Uterus (tissue), 2 donors: ENCODE results near the gene MKS1.

ENCODE experiments used
- POLR2A ChIP-seq, 2 donors: fragments of 450-650 bp; IDR thresholded peaks; one replicate each; pipeline ENCODE4 v1.6.1; 2016; ENCODE audit warnings: antibody characterized with exemption in 2 of 2, mild to moderate bottlenecking in 1 of 2, moderate library complexity in 1 of 2
- TF ChIP-seq, protein P1 (sequence below), 4 experiments: fragments of 200-600 bp in 2 of 4; fragments of 450-650 bp in 2 of 4; sonication (generic) in 2 of 4; IDR thresholded peaks; one replicate each; pipeline ENCODE4 v1.5.1; 2016 to 2019; ENCODE audit warnings: antibody characterized with exemption in 4 of 4, mild to moderate bottlenecking in 2 of 4, moderate library complexity in 1 of 4

DNA sequence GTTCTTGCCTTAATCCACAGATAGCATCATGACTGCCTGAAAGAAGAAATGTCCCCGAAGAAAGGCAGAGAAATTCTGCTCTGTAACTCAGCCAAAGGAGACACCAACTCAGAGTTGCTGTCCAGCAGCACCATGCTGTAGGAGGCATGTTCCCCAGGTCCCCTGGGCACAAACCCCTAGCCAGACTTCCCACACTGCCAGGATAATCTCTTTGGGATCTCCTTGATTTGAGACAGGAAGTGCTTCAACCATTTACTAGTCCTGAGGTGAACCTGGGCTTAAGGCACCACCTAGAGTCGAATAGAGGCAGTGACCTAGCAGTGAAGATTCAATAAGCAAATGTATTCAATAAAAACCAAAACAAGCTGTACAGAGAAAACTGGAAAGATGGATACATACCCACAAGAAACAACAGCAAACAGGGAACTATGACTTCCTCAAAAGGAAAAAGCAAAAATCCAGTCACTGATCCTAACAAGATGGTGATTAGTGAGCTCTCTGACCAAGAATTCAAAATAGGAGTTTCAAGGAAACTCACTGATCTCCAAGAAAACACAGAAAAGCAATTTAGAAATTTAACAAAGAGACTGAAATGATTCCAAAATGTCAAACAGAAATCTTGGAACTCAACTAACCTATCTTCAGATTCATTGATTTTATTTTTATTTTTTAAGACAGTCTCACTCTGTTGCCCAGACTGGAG is 46.5 kb downstream of the MKS1 start:
- TF ChIP-seq, protein P1, sequence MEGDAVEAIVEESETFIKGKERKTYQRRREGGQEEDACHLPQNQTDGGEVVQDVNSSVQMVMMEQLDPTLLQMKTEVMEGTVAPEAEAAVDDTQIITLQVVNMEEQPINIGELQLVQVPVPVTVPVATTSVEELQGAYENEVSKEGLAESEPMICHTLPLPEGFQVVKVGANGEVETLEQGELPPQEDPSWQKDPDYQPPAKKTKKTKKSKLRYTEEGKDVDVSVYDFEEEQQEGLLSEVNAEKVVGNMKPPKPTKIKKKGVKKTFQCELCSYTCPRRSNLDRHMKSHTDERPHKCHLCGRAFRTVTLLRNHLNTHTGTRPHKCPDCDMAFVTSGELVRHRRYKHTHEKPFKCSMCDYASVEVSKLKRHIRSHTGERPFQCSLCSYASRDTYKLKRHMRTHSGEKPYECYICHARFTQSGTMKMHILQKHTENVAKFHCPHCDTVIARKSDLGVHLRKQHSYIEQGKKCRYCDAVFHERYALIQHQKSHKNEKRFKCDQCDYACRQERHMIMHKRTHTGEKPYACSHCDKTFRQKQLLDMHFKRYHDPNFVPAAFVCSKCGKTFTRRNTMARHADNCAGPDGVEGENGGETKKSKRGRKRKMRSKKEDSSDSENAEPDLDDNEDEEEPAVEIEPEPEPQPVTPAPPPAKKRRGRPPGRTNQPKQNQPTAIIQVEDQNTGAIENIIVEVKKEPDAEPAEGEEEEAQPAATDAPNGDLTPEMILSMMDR (IDR thresholded peaks at IDR 0.05), result peak in 1 of 4 experiments; percentile 14
- TF ChIP-seq POLR2A (IDR thresholded peaks at IDR 0.05), result no peak
